Anterior cingulate cortex (tissue), 58 donors: ENCODE measurements around the gene TAF8.
"Not testable (repeated sequence)": the region's sequence is repeated elsewhere in the genome, so short reads cannot be mapped to it uniquely, and the experiment has no call there.

Experiments
- DNase-seq, 58 donors: peaks; one replicate each; lab custom pipeline; 2025; lab: John Stamatoyannopoulos, UW

TAF8 gene

GRCh38 chr6:42028234-42029061, 21.9 kb upstream of the TAF8 start:
- DNase-seq: no peak

GRCh38 chr6:42029062-42029685, 21.1 kb upstream of the TAF8 start:
- DNase-seq: no peak

- DNase-seq: no peak
These were observed 20.4 kb upstream of the TAF8 start for GRCh38 chr6:42029881-42030280.

GRCh38 chr6:42030585-42031506, 19.5 kb upstream of the TAF8 start:
- DNase-seq: no peak

- no peak for DNase-seq
These were observed 18.0 kb upstream of the TAF8 start for GRCh38 chr6:42032366-42032765.

GRCh38 chr6:42037669-42038068, 12.7 kb upstream of the TAF8 start:
- not testable (repeated sequence) for DNase-seq

GRCh38 chr6:42038163-42038562, 12.2 kb upstream of the TAF8 start:
- no peak for DNase-seq

- DNase-seq: no peak
These were observed 11.4 kb upstream of the TAF8 start for GRCh38 chr6:42038811-42039408.

GRCh38 chr6:42040856-42041480, 9.4 kb upstream of the TAF8 start:
- no peak for DNase-seq

- DNase-seq: peak in 1 of 58 donors; percentile 18
These were observed 8.8 kb upstream of the TAF8 start for GRCh38 chr6:42041481-42042053.

GRCh38 chr6:42042108-42042507, 8.2 kb upstream of the TAF8 start:
- DNase-seq: no peak

- DNase-seq: peak in 57 of 58 donors; percentile 36 to 95 (median 78)
These were observed 6.4 kb upstream of the TAF8 start for GRCh38 chr6:42043787-42044475.

- peak in 53 of 58 donors; percentile 30 to 92 (median 63) for DNase-seq
These were observed 4.5 kb upstream of the TAF8 start for GRCh38 chr6:42045538-42046460.

GRCh38 chr6:42046464-42047212, 3.7 kb upstream of the TAF8 start:
- DNase-seq: no peak

GRCh38 chr6:42047213-42047590, 3.1 kb upstream of the TAF8 start:
- DNase-seq: no peak

GRCh38 chr6:42047790-42048405, 2.4 kb upstream of the TAF8 start:
- no peak for DNase-seq
